ENCODE data around the gene ANGPTL3. TPM values are rescaled to one million over a fixed set of nuclear protein-coding genes. Genes with fewer than 3 reads are reported as not detected.

Gene ANGPTL3
- total and polyA plus RNA-seq, 2 of the 8 experiments (the other 6 are each of a cell fraction or from before 2014, with no cell fraction given) = not detected

DNA sequence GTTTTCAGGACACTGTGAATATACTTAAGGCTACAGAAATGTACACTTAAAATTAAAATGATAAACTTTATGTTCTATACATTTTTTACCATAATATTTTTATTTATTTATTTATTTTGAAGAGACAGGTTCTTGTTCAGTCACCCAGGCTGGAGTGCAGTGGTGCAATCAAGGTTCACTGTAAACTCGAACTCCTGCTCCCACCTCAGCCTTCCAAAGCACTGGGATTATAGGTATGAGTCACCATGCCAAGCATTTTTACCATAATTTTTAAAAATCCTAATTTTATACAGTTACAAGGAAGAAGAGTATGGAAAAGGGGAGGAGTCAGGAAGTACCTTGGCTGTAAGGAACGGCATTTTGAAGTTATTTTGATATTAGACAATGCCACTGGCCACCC is 23.6 kb upstream of the ANGPTL3 start:
- 63% methylated on average over 2 of the region's 2 CpGs; no CpG with 5 or more reads in 1 of the 2 experiments for WGBS, 2 experiments (ENCODE audit: extremely low coverage in 1 of 2, insufficient coverage in 1 of 2, insufficient read length in 1 of 2, insufficient replicate concordance in 2 of 2, low coverage in 1 of 2, low lambda C conversion rate in 2 of 2, missing lambda C conversion rate in 1 of 2)
- no peak overlapping the region for H2AK5ac ChIP-seq (ENCODE audit: low read depth, low read length)
- H3K56ac ChIP-seq (replicated peaks; ENCODE audit: insufficient read length, low read depth, low read length) = no peak overlapping the region
- H3K14ac ChIP-seq (ENCODE audit: insufficient read length) = no peak overlapping the region
- no peaks in the 10 kb centered on the region for H3K79me1 ChIP-seq (ENCODE audit: low read depth, low read length)
- no peaks in the 10 kb centered on the region for H3K23me2 ChIP-seq (ENCODE audit: low read depth, low read length)
- ChIA-PET CTCF (ENCODE audit: partially characterized antibody) (no interaction called here), POLR2A (ENCODE audit: partially characterized antibody) (no interaction called here)
- no peak overlapping the region for H3K18ac ChIP-seq (ENCODE audit: extremely low read depth, low read length)
- no peaks in the 10 kb centered on the region for H3K27me3 ChIP-seq (replicated peaks in 1 of 4; ENCODE audit: control insufficient read depth in 3 of 4, extremely low read depth in 1 of 4, insufficient read depth in 3 of 4, low read length in 3 of 4)
- H4K91ac ChIP-seq (replicated peaks; ENCODE audit: insufficient read length, low read length) = no peak overlapping the region
- DNase-seq (ENCODE audit: low read depth in 1 of 2, low spot score in 2 of 2) = no peak
- no peak overlapping the region for H3K4ac ChIP-seq (replicated peaks; ENCODE audit: insufficient read length, low read depth, low read length)
- H3K4me1 ChIP-seq (replicated peaks in 1 of 4; ENCODE audit: control insufficient read depth in 3 of 4, insufficient read depth in 4 of 4, low read length in 3 of 4) = no peaks in the 10 kb centered on the region
- H3K27ac ChIP-seq (ENCODE audit: low read depth, low read length) = no peak overlapping the region
- H2BK20ac ChIP-seq (ENCODE audit: low read length) = no peak overlapping the region
- no peaks in the 10 kb centered on the region for H4K20me1 ChIP-seq (replicated peaks in 1 of 2; ENCODE audit: control insufficient read depth in 1 of 2, insufficient read depth in 2 of 2, low read length in 2 of 2)
- FAIRE-seq = no peak
- peaks cover 0 to 5% (median 0%) of the 10 kb centered on the region in 4 experiments; a peak in 1 of 8 replicates for H3K36me3 ChIP-seq (ENCODE audit: control insufficient read depth in 2 of 4, insufficient read depth in 4 of 4, low read length in 3 of 4)
- H2BK12ac ChIP-seq (ENCODE audit: low read depth, low read length) = no peak overlapping the region
- H2AFZ ChIP-seq (ENCODE audit: low read length) = no peak overlapping the region
- H2BK5ac ChIP-seq (ENCODE audit: low read depth, low read length) = no peak overlapping the region
- H3K9ac ChIP-seq (replicated peaks in 1 of 4; ENCODE audit: extremely low read depth in 1 of 4, low read depth in 3 of 4, low read length in 3 of 4) = no peak overlapping the region
- H3K23ac ChIP-seq (ENCODE audit: insufficient read length) = no peak overlapping the region
- H2BK15ac ChIP-seq (ENCODE audit: low read length) = no peak overlapping the region
- H3K79me2 ChIP-seq (ENCODE audit: control insufficient read depth in 1 of 2, insufficient read depth in 2 of 2, low read length in 2 of 2) = no peaks in the 10 kb centered on the region
- H3K4me2 ChIP-seq (ENCODE audit: insufficient read depth in 1 of 2, low read depth in 2 of 2, low read length in 2 of 2) = no peak overlapping the region
- H3K9me3 ChIP-seq (ENCODE audit: insufficient read depth in 2 of 2, low read depth in 1 of 2, low read length in 1 of 2) = no peaks in the 10 kb centered on the region
- H2BK120ac ChIP-seq (replicated peaks; ENCODE audit: low read depth, low read length) = no peak overlapping the region
- H3K4me3 ChIP-seq (ENCODE audit: extremely low read depth in 1 of 4, insufficient read depth in 2 of 4, low read depth in 3 of 4, low read length in 4 of 4) = no peak overlapping the region
- H4K5ac ChIP-seq (ENCODE audit: insufficient read length, low read depth, low read length) = no peak overlapping the region
- no peak overlapping the region for H4K8ac ChIP-seq (ENCODE audit: extremely low read depth, insufficient read depth, low read length)
- TF ChIP-seq CHD2 (IDR thresholded peaks at IDR 0.05; ENCODE audit: low read length) = no peak
- TF ChIP-seq, protein P1, sequence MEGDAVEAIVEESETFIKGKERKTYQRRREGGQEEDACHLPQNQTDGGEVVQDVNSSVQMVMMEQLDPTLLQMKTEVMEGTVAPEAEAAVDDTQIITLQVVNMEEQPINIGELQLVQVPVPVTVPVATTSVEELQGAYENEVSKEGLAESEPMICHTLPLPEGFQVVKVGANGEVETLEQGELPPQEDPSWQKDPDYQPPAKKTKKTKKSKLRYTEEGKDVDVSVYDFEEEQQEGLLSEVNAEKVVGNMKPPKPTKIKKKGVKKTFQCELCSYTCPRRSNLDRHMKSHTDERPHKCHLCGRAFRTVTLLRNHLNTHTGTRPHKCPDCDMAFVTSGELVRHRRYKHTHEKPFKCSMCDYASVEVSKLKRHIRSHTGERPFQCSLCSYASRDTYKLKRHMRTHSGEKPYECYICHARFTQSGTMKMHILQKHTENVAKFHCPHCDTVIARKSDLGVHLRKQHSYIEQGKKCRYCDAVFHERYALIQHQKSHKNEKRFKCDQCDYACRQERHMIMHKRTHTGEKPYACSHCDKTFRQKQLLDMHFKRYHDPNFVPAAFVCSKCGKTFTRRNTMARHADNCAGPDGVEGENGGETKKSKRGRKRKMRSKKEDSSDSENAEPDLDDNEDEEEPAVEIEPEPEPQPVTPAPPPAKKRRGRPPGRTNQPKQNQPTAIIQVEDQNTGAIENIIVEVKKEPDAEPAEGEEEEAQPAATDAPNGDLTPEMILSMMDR (IDR thresholded peaks at IDR 0.05; ENCODE audit: control extremely low read depth in 1 of 3, insufficient read depth in 1 of 3, low read depth in 1 of 3, low read length in 3 of 3) = no peak
- TF ChIP-seq SUZ12 (IDR thresholded peaks at IDR 0.05; ENCODE audit: low read length) = no peak
- no peak for TF ChIP-seq SRF (IDR thresholded peaks at IDR 0.05; ENCODE audit: low read depth, low read length)
- TF ChIP-seq, protein P2, sequence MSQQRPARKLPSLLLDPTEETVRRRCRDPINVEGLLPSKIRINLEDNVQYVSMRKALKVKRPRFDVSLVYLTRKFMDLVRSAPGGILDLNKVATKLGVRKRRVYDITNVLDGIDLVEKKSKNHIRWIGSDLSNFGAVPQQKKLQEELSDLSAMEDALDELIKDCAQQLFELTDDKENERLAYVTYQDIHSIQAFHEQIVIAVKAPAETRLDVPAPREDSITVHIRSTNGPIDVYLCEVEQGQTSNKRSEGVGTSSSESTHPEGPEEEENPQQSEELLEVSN (IDR thresholded peaks at IDR 0.05) = no peak
- no peak for TF ChIP-seq POLR2A (IDR thresholded peaks at IDR 0.05; ENCODE audit: control extremely low read depth in 1 of 2, low read depth in 2 of 2, low read length in 2 of 2)
- no peak for TF ChIP-seq EZH2 (IDR thresholded peaks at IDR 0.05; ENCODE audit: low read depth, low read length, severe bottlenecking)
- TF ChIP-seq JUND (IDR thresholded peaks at IDR 0.05; ENCODE audit: low read length) = no peak
- TF ChIP-seq RBBP5 (IDR thresholded peaks at IDR 0.05; ENCODE audit: borderline replicate concordance, low read depth, low read length) = no peak
- no peak for TF ChIP-seq TBP (IDR thresholded peaks at IDR 0.05; ENCODE audit: low read depth, low read length)
- no peak for TF ChIP-seq RXRA (IDR thresholded peaks at IDR 0.05; ENCODE audit: insufficient read depth, low read depth, low read length)
- no peak for TF ChIP-seq JUN (IDR thresholded peaks at IDR 0.05; ENCODE audit: low read depth, low read length)
- TF ChIP-seq BACH1 (IDR thresholded peaks at IDR 0.05; ENCODE audit: low read length) = no peak

Data from H1 (cell line).